ENCODE results near the gene UNC80.

Gene UNC80

DNA sequence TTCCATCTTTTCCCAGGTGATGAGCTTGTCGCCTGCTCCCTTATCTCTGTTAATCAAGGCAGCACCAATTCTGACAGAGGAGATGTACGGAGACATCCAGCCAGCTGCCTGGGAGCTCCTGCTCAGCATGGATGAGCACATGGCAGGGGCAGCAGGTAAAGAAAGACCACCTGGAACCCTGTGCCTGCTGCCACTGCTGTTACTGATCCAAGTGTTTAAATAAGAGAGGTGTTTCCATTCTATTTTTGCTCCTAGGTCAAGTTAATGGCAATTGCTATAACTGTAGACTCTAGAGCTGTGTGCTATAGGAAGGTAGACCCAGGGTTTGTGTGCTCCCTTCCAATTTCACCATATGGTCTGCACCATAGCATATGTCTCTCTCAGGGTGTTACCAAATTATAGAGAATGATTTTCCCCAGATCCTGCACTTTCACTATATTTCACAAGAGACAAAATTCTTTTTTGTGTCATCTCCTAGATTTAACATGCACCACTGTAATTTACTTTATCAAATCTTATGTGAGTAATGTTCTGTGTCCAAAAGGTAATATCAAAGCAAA lies 142.2 kb downstream of the UNC80 start:
- DNase-seq (ENCODE audit: low spot score): peak; percentile 63

DNA sequence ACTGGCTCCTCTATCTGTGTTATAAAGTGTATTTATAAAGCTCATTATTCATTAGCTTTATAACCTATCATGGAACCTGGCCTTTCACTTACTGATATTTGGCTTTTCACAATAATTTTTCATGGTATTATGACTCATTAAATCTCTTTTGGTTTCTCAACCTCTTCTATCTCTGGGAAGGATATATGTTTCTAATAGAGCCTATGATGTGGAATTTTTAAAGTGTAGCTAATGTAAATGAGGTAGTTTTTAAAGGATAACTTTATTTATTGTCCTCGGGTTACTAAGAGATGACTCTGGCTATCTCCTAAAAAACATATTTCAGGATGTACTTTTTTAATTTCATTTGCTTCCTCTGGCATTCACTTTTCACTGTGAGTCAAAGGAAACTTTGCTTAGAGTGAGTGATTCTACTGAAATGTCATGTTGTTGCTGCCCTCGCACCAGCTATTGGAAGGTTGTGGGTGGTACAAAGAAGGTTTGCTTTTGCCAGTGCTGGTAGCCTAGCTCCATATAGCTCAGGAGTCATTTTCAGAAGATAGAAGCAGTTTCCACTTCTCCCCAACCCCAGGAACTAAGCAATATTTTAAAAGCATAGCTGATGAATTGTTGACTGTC lies 145.6 kb downstream of the UNC80 start:
- DNase-seq (ENCODE audit: low spot score): no peak

DNA sequence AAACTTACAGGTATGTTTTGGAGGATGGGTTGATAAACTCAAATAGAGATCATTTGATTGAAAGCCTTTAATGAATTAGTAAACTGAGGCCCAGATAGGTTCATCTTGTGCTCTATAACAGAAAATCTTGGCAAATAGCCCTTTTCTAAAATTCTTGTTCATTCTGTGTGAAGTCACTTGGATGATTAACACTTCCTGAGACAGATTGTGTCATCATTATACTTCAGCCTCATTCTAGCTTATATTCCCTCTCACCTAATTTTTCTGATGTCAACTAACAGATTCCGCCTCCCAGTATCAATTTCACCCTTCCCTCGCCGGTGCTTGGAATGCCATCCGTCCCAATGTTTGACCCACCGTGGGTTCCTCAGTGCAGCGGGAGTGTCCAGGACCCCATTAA lies 146.6 kb downstream of the UNC80 start:
- DNase-seq (ENCODE audit: low spot score): no peak

DNA sequence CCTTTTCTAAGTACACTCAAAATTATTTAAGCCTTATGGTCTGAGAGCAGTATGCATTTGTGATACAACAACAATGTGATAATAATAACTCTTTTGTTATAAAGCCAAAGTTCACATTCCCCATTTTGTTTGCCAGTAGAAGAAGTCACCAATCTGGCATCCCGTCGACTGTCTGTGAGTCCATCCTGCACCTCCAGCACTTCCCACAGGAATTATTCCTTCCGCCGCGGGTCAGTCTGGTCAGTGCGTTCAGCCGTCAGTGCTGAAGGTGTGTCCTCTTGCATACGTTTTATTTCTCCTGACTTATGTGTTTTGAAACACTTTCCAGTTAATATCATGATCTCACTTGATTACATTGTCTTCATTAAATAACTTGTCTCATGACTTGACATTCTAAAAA lies 150.5 kb downstream of the UNC80 start:
- DNase-seq (ENCODE audit: low spot score): no peak

DNA sequence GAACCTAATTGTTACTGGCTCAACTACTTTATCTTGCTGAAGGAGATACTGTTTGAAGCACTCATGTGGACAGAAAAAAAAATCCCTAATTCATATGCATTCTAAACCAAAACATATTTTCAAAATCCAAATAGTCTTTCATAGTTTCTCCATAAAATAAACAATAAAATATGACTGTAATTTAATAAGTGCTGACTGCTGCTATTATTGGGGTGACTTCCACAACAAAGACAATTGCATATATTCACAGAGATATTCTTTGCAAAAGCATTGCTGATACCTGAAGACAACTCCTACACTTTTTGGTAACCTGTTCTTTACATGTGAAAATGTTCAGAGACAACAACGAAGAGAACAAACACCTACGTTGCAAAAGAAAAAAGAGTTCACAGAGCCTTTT lies 157.7 kb downstream of the UNC80 start:
- DNase-seq (ENCODE audit: low spot score): no peak

DNA sequence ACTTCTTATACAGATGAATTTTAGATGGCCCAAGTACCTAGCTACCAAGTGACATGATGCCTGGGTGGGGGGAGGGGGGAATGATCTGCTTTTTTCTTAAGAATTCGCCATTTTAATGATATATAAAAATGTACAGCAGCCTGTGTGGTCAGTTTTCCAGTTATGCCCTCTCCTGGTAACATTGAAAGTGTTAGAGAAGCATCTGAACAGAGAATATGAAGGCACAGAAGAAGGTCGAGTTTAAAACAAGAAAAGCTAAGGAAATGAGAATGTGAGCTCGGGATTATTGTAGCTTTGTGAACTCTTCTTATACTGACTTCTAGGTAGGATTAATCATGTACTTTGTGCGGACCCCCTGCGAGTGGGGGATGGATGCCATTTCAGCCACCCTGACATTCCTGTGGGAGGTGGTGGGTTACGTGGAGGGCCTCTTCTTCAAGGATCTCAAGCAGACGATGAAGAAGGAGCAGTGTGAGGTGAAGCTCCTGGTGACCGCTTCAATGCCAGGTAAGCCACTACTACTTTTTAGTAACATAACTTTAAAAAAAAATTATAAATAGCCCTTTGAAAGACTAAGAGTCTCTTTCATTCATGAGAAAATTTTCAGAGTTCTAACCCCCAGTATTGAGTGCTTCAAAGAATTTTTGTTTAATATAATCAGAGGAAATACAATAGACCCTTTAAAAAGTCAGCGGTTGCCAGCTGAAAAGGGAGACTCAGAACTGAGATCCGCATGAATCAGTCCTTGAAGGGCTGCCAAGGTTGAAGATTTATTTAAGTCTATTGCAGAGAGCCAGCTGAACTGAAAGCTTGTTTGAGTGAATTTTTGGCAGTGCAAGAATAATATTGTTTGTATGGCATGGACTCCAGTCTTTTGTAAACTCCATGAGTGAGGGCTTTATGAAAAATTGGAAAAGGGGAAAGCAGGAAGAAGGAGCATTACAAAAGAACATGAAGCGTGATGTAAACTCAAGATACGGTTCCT lies 162.2 kb downstream of the UNC80 start:
- peak; percentile 42 for DNase-seq (ENCODE audit: low spot score)

DNA sequence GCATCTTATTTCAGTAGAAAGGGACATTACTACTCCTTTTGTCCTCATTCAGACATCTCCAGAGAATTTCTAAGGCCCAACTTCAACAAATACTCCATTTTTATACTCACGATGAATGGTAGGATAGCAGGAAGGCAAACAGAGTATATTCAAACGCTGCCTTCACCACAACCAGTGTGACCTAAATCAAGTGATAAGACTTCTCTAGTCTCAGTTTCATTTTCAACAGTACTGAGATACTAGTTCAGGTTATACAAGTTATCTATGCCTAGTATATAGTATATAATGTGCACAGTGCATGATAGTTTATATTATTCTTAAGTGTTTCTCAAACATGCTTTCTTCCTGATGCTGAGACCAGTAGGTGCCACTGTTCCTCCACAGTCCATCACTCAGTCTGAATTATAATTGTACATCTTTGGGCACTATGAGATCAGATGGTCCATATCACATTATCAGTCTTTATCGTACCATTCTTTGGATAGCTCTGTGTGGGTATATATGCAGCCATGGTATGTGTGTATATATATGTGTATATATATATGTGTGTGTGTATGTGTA lies 164.6 kb downstream of the UNC80 start:
- no peak for DNase-seq (ENCODE audit: low spot score)

DNA sequence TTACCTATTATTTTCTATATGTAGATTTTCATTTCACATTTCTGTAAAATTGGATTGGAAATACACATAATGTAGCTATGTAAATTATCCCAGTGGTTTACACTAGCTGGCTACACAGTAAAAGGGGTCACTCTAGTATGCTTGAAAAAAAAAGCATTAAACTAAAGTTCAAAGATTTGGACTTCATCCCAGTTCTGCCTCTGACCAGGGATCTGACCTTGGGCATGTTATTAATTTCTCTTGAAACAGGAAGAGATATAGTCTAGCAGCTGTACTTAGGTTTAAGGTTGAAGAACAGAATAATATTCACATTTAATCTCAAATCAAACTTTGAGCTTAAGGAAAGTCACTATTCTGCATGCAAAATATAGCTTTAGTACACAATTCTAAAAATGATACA lies 166.3 kb downstream of the UNC80 start:
- no peak for DNase-seq (ENCODE audit: low spot score)

DNA sequence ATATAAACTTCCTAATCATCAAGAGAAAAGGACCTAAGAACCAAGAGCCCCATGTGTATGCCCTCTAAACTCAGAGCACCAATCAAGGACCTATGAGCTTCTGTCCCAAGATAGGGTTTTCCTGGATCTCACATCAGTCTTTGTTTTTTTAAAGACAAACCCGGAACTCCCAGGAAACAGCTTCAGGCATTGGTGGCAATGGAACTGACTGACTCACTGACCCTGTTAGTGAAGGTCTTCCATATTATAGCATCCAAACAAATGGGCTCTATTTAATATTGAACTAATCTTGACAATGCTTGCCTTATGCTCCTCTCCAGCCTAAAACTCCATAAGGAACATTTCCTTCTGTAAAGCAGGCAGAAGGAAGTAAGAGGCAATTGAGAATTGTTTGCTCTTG lies 167.3 kb downstream of the UNC80 start:
- DNase-seq (ENCODE audit: low spot score): no peak

DNA sequence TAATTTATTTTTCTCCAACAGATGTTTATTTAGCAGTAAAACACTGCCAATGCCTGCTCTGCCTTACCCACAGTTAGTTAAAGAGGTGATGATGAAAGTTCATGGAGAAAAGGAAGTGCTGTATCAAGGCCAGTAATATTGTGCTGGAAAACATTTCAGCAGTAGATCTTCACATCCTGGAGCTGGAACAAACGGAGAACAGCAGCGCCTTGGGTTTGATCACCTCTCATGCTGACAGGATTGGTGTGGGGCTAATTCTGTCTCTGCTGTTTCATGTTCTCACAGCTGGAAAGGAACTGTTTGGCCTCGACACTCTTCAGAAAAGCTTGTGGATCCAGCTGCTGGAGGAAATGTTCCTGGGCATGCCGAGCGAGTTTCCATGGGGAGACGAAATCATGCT lies 169.3 kb downstream of the UNC80 start:
- no peak for DNase-seq (ENCODE audit: low spot score)

DNA sequence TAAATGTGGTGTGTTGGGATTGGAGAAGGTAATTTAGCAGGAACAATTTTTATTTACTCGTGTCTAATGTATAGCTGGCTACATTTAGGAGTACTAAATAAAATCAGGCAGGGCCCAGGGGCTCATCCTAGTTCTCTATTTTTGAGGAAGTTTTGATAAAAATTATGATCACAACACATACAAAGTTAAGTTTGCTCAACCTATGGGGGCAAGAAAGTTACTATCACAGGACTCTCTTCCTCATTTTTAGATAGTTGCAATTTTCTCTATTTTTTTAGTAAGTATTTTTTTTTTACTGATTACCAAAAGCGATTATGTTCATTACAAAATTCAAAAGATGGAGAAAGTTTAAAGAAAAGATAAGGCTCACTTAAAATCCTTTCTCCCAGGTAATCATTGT lies 170.8 kb downstream of the UNC80 start:
- no peak for DNase-seq (ENCODE audit: low spot score)

DNA sequence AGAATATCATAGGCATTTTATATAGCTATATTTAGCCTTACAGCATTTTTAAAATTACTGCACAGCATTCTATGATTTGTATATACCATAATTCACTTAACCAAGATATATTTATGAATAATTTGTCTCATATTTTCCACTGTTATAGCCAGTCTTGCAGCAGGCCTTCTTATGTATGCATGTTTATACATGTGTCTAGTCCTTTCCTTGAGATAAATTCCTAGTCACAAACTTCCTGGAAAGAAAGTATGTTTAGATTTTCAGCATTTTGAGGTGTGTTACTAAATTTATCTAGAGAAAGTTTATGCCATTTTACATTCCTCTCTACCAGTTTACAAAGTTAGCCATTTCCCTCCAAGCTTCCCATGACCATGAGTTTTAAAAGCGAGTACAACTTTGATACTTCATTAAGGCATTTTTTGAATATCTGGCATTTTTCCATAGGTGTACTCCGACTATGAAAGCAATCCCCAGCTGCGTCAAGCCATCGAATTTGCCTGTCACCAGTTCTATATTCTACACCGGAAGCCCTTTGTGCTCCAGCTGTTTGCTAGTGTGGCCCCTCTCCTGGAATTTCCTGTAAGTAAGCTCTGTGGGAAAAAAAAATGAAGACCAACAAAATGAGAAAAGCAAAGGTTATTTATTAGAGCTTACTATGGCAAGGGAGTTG lies 171.4 kb downstream of the UNC80 start:
- DNase-seq (ENCODE audit: low spot score): no peak

DNA sequence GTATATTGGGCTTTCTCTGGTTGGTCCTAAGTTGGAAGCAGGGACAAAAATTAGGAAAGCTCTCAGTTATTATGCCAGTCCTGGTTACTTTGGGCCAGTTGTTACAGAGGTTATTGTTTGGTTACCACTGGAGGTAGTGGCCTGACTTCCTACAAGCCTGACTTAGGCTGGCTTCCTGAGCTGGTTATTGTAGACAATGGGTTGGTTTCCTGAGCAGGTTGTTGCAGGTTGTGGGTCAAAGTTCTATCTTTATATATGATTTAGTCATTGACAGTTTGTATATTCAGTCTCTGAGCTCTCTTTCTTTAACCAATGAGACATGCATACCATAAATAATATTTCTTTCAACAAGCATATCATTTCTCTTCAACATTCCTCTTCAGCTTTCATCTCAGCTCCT lies 172.1 kb downstream of the UNC80 start:
- no peak for DNase-seq (ENCODE audit: low spot score)

DNA sequence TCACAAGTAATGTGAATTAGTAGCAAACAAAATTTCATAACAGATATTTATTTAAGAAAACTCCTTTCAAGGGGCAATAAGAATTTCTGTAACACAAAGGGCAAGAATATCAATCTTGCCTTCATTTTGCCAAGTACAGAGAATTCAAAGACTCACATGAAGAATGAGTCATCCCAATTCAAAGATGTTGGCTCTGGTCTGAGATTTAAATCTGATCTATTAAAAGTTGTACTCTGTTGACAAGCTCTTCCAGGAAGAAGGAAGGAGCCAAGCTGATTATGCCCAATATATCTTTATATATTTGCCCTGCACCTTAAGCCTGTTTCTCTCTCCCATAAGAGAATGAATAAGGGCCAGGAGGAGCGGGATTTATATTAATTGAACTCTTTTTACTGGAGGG lies 174.9 kb downstream of the UNC80 start:
- no peak for DNase-seq (ENCODE audit: low spot score)

DNA sequence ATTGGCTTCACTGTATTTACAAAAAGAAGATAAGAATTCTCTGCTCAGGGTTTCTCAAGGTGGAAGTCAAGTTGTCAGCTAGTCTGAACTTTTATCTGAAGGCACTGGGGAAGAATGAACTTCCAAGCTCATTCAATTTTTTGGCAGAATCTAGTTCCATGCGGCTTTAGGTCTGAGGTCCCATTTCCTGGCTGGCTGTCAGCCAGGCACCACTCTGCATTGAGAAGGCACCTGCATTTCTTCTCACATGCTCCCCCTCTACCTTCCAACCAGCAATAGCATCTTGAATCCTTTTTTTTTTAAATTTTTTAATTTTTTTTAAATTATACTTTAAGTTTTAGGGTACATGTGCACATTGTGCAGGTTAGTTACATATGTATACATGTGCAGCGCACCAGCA lies 184.6 kb downstream of the UNC80 start:
- no peak for DNase-seq (ENCODE audit: low spot score)

DNA sequence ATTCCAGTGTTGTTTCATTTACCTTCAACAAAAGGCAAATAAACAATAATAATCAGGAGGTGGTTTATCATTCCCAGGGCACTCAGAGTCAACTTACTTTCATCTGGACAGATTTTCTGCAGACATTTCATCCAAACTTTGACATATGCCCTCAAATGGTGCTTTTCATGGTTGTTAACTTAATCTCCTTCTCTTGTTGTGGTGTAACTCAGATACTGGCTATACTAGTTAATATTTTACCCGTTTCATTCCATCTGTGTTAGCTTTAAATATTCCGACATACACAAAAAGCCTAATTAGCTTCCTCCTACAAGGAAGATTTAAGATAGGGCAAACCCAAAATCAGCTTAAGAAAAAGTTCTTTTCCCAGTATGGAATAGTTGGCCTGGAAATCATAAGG lies 186.4 kb downstream of the UNC80 start:
- DNase-seq (ENCODE audit: low spot score): no peak

DNA sequence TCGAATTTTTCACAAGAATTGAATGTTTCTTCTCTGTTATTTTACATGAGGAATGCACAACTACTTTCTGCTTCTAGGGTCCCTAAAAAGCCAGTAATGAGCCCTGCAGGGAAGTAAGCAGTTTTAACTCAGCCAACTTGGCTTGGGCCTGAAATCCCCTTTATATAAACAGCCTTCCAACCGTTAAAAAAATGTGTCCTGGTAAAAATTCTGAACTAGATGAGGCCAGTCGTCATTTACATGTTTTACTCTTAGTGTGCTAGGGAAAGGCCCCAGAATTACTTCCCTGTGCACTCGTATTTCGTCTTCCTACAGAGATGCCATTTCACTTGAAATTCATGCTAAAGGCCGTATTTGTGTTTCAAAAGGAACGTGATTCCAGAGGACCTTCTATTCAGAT lies 188.4 kb downstream of the UNC80 start:
- DNase-seq (ENCODE audit: low spot score): no peak

DNA sequence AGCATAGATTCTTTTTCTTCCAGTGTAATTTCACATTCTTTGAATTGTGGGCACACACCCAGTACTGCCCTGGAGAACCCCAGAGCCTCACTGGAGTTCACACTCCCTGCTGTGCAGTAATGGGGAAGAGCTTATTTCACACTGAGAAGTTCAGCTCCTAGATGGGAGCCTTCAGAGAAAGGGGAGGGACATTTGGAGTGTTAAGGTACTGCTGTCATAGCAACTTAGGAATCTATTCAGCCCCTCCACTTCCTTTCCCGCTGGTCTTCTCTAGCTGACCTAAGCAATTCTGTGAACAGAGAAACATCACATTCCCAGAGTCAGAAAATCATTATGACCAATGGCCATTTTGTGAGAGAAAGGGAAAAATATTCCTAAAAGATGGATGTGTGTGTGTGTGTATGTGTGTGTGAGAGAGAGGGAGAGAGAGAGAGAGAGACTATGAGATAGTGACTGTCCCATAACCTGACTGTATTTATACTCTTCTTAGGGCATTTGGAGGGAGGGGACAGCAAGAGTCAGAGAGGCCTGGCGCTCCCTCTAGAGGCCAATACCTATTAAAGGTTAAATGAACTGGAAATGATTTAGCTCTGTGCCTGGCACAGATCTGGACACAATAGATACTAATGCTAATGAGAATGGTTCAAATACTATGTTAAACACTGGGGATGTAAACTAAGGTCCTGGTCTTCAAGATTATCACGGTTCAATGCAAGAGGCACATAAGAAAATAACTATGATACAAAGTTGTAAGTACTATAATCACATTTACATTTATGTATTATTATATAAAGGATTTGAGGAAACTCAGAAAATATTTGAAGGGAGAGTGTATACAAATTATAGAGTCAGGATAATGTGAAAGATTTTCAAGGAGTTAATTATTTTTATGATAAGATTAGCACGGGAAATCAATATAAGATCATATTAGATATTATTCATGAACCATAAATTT lies 189.3 kb downstream of the UNC80 start:
- peak; percentile 67 for DNase-seq (ENCODE audit: low spot score)

DNA sequence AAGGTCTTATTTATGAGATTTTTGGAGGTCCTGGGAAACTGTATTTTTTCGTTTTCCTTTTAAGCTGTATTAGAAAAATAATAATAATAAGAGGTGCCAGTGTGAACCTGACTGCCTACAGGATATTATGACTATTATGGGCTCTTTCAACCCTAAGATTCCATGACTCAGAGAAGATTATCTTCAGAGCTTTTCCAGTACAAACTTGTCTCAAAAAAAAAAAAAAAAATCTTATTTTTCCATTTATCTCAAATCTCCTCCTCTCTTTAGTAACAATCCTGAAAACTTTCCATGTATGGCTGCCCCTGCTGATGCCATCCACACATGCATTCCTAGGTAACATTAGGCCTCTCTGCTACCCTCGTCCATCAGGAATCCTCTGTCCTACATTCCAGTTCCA lies 194.1 kb downstream of the UNC80 start:
- no peak for DNase-seq (ENCODE audit: low spot score)

DNA sequence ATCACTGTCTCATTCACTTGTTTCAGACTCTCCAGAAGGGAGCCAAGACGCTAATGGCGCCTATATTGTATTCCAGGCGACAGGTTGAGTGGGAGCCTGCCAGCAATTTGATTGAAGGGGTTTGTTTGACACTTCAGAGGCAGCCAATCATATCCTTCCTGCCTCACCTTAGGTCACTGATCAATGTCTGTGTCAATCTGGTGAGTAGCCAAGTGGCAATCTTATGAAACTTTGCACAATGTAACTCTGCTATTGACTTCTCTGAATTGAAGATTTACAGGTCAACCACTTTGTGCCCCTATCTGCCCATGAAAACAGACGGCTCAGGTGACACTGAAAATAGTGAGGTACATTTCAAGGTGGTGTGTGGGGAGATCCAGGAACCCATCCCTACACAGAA lies 198.1 kb downstream of the UNC80 start:
- no peak for DNase-seq (ENCODE audit: low spot score)

DNA sequence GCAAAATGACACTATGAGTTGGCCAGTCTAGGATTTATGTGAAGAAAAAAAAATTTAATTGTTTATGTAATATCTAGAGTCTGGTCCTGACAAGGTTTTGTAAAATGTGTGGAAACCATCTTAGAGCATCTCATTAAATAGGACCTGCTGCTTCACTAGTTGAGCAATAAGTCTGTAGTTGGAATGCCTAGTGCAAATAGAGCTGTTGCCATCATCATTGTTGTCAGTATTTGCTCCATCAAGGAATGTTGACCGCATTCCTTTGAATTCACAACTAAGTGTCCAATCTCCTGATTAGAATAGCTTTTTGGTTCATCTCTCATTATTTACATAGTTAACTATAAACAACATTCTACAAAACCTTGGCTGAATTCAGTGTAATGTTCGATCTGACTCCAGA lies 198.6 kb downstream of the UNC80 start:
- no peak for DNase-seq (ENCODE audit: low spot score)
